OCI-LY7 (cell line): ENCODE results near the gene NAPB. TPM values are rescaled to one million over a fixed set of nuclear protein-coding genes. Genes with fewer than 3 reads are reported as not detected.
A peak's percentile ranks its signal among the peaks of the same experiment; 100 is the strongest.

Experiments
- BruUV-seq: library from RNA; stranded (reverse); fragments of 400-500 nt; replicated peaks from 2 replicates; lab custom pipeline; 2021; lab: Mats Ljungman, UMichigan
- CTCF ChIA-PET: fragments of 300-600 bp; sonication (Branson Sonifier 250); formaldehyde crosslinking; loops from one replicate; lab custom pipeline; 2022; ENCODE audit warnings: antibody characterized with exemption; ENCODE audit not compliant: unreplicated experiment; lab: Charles Lee
- POLR2A ChIA-PET: fragments of 300-600 bp; sonication (Branson Sonifier 250); formaldehyde crosslinking; loops from one replicate; lab custom pipeline; 2022; ENCODE audit warnings: antibody characterized with exemption; lab: Charles Lee
- DNase-seq: peaks from one replicate; pipeline ENCODE4 v3.0.0-alpha.2; 2015; ENCODE audit warnings: low spot score
- H2AFZ ChIP-seq: fragments of 200-600 bp; sonication (generic), shearing (Covaris generic); 2 replicates; pipeline ENCODE4 v1.6.1; 2014; ENCODE audit warnings: mild to moderate bottlenecking, antibody characterized with exemption, low read length, moderate library complexity
- H3K27ac ChIP-seq: fragments of 200-600 bp; sonication (generic); 2 replicates; pipeline ENCODE4 v1.5.1; 2014; ENCODE audit warnings: mixed run types, low read depth, mild to moderate bottlenecking, moderate library complexity, low read length, inconsistent platforms; ENCODE audit not compliant: poor library complexity, severe bottlenecking
- H3K36me3 ChIP-seq: fragments of 200-600 bp; sonication (generic); 2 replicates; pipeline ENCODE4 v1.6.1; 2014; ENCODE audit warnings: mild to moderate bottlenecking, antibody characterized with exemption, low read length, moderate library complexity, mixed read lengths; ENCODE audit not compliant: insufficient read depth
- H3K4me1 ChIP-seq: fragments of 200-600 bp; sonication (generic); 2 replicates; pipeline ENCODE4 v1.5.1; 2014; ENCODE audit warnings: mild to moderate bottlenecking, low read length; ENCODE audit not compliant: insufficient read depth, poor library complexity, severe bottlenecking
- H3K4me2 ChIP-seq: fragments of 200-600 bp; sonication (generic); 2 replicates; pipeline ENCODE4 v1.6.1; 2014; ENCODE audit warnings: mild to moderate bottlenecking, low read length
- H3K4me3 ChIP-seq: fragments of 200-600 bp; sonication (generic); 2 replicates; pipeline ENCODE4 v1.5.1; 2014; ENCODE audit warnings: mild to moderate bottlenecking, low read depth, low read length; ENCODE audit not compliant: poor library complexity, severe bottlenecking
- H3K79me2 ChIP-seq: fragments of 200-600 bp; sonication (generic); 2 replicates; pipeline ENCODE4 v1.6.1; 2016; ENCODE audit warnings: low read depth, mild to moderate bottlenecking, low read length, moderate library complexity, mixed read lengths; ENCODE audit not compliant: insufficient read depth
- H3K9me2 ChIP-seq: fragments of 200-600 bp; sonication (generic); 2 replicates; pipeline ENCODE4 v1.6.1; 2016; ENCODE audit warnings: mild to moderate bottlenecking, low read length, mixed read lengths; ENCODE audit not compliant: insufficient read depth
- H3K9me3 ChIP-seq: fragments of 200-600 bp; sonication (generic); 2 replicates; pipeline ENCODE4 v1.6.1; 2014; ENCODE audit warnings: mild to moderate bottlenecking, mixed run types, low read length, mixed read lengths
- H4K20me1 ChIP-seq: fragments of 200-600 bp; sonication (generic); 2 replicates; pipeline ENCODE4 v1.6.1; 2014; ENCODE audit warnings: mild to moderate bottlenecking, antibody characterized with exemption, low read length, moderate library complexity, mixed read lengths; ENCODE audit not compliant: insufficient read depth
- EZH2phosphoT487 ChIP-seq: fragments of 200-600 bp; sonication (generic); IDR thresholded peaks from 2 replicates; pipeline ENCODE4 v1.6.1; 2018; ENCODE audit warnings: low read depth, borderline replicate concordance, mild to moderate bottlenecking, mixed run types, antibody characterized with exemption, low read length, moderate library complexity, mixed read lengths
- intact Hi-C: fragments of 100-400 bp; cut with micrococcal nuclease; formaldehyde crosslinking; loops from one replicate; pipeline ENCODE4 v1.10.0; 2022; ENCODE audit not compliant: unreplicated experiment
- total RNA-seq, 2 experiments: library from RNA; depleted of rRNA in 1 of 2; stranded (reverse); fragments of >200 nt in 1 of 2; shearing (Covaris generic) in 1 of 2; gene quantifications; 2 replicates each; pipeline ENCODE4 v1.2.3, GENCODE V29; 2014 to 2022
- TF ChIP-seq, protein P1 (sequence below): fragments of 200-600 bp; sonication (generic); conservative IDR thresholded peaks from 2 replicates; pipeline ENCODE4 v1.5.1; 2014; ENCODE audit warnings: mild to moderate bottlenecking, antibody characterized with exemption, low read length, moderate library complexity, mixed read lengths

The NAPB gene
- total RNA-seq, 2 experiments from 2014 or later = 9.3 to 12.1 TPM

DNA sequence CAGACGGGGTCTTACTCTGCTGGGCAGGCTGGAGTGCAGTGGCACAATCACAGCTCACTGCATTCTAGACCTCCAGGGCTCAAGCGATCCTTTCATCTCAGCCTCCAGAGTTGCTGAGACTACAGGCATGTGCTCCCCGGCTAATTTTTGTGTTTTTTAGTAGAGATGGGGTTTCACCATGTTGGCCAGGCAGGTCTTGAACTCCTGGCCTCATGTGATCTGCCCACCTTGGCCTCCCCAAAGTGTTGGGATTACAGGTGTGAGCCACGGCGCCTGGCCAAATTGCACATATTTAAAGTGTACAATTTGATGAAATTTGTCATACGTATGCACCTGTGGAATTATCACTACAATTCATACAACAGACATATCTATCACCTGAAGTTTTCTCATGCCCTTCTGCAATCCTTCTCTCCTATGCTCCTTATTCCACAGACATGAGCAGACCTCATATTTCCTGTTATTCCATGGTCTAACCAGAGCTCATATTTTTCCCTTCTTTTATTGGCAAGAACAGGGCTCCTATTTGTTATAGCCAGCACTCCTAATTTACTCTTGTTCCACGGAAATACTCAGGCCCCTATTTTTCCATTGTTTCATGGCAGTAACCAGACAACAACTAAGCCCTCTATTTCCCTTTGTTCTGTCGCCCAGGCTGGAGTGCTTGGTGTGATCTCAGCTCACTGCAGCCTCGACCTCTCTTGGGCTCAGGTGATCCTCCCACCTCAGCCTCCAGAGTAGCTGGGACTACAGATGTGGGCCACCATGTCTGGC lies 16.0 kb upstream of the NAPB start:
- Histone ChIP-seq H3K4me3 (no peak overlapping the region), H3K79me2 (no peaks in the 10 kb centered on the region), H3K4me2 (no peak overlapping the region), H3K4me1 (no peaks in the 10 kb centered on the region), H3K27ac (no peak overlapping the region), H2AFZ (peak overlapping the region; percentile 51; the same call in 1 of the 2 replicates), H3K36me3 (no peaks in the 10 kb centered on the region), H3K9me3 (no peaks in the 10 kb centered on the region), H3K9me2 (no peaks in the 10 kb centered on the region), H4K20me1 (no peaks in the 10 kb centered on the region)
- BruUV-seq = no TSS peak
- CTCF ChIA-PET = interaction anchor here (0.6 to 0.9 kb wide), 3 partner anchors 16 to 68 kb away, joined by 3 read pairs; partner anchors contain the start of gene NAPB
- intact Hi-C loops = no loop called here
- no peak for TF ChIP-seq EZH2phosphoT487
- TF ChIP-seq, protein P1, sequence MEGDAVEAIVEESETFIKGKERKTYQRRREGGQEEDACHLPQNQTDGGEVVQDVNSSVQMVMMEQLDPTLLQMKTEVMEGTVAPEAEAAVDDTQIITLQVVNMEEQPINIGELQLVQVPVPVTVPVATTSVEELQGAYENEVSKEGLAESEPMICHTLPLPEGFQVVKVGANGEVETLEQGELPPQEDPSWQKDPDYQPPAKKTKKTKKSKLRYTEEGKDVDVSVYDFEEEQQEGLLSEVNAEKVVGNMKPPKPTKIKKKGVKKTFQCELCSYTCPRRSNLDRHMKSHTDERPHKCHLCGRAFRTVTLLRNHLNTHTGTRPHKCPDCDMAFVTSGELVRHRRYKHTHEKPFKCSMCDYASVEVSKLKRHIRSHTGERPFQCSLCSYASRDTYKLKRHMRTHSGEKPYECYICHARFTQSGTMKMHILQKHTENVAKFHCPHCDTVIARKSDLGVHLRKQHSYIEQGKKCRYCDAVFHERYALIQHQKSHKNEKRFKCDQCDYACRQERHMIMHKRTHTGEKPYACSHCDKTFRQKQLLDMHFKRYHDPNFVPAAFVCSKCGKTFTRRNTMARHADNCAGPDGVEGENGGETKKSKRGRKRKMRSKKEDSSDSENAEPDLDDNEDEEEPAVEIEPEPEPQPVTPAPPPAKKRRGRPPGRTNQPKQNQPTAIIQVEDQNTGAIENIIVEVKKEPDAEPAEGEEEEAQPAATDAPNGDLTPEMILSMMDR = no peak
- DNase-seq = no peak
- POLR2A ChIA-PET = interaction anchor here (0.7 kb wide), 2 partner anchors 931 to 1760 kb away, joined by 3 to 4 read pairs; no protein-coding TSS in a partner anchor

DNA sequence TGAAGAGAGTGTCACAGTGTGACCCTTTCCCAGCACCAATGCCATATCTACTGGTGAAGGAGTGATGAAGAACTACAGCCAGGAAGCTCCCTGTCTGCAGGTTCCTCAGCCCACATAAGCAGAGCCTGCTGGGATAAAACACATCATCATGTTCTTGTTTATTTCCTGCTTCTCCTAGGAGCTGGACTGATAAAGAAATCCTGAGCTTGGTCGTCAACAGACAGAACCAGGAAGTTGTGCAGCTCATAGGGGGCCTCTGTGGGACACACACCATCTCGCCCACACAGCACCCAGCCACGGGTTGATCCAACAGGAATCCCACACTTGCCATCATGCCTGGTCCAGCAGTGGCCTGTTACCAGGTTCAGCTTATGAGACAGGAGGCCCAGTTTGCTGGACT lies 15.4 kb upstream of the NAPB start:
- Histone ChIP-seq H3K79me2 (no peaks in the 10 kb centered on the region), H2AFZ (peak overlapping the region; percentile 51; the same call in 1 of the 2 replicates), H3K9me3 (no peaks in the 10 kb centered on the region), H4K20me1 (no peaks in the 10 kb centered on the region), H3K27ac (no peak overlapping the region), H3K9me2 (no peaks in the 10 kb centered on the region), H3K36me3 (no peaks in the 10 kb centered on the region), H3K4me1 (no peaks in the 10 kb centered on the region), H3K4me3 (no peak overlapping the region), H3K4me2 (no peak overlapping the region)
- TF ChIP-seq, protein P1 = no peak
- no peak for TF ChIP-seq EZH2phosphoT487
- no TSS peak for BruUV-seq
- no peak for DNase-seq
- intact Hi-C loops = no loop called here
- ChIA-PET POLR2A (interaction anchor here (0.7 kb wide), 1 partner anchor 1759 kb away, joined by 3 read pairs; no protein-coding TSS in a partner anchor), CTCF (interaction anchor here (0.6 to 0.7 kb wide), 2 partner anchors 15 to 68 kb away, joined by 3 read pairs; partner anchors contain the start of gene NAPB)
